DOHH2 (cell line): ENCODE results near the gene CCL22.

ENCODE experiments used
- H3F3A ChIP-seq: fragments of 200-600 bp; sonication (generic), shearing (Covaris generic); 2 replicates; pipeline ENCODE4 v1.6.0; 2016; ENCODE audit warnings: antibody characterized with exemption, mild to moderate bottlenecking; ENCODE audit not compliant: control insufficient read depth, insufficient read depth
- H3K27ac ChIP-seq: fragments of 200-600 bp; sonication (generic); 2 replicates; pipeline ENCODE4 v1.5.1; 2014; ENCODE audit warnings: low read depth, mild to moderate bottlenecking, low read length, moderate library complexity
- H3K27me3 ChIP-seq: fragments of 200-600 bp; sonication (generic); 2 replicates; pipeline ENCODE4 v1.6.1; 2014; ENCODE audit warnings: mild to moderate bottlenecking, low read length, mixed read lengths; ENCODE audit not compliant: control insufficient read depth
- H3K36me3 ChIP-seq: fragments of 200-600 bp; sonication (generic); 2 replicates; pipeline ENCODE4 v1.6.1; 2014; ENCODE audit warnings: mild to moderate bottlenecking, low read length, moderate library complexity, mixed read lengths; ENCODE audit not compliant: control insufficient read depth
- H3K4me1 ChIP-seq: fragments of 200-600 bp; sonication (generic); 2 replicates; pipeline ENCODE4 v1.6.1; 2014; ENCODE audit warnings: mild to moderate bottlenecking, low read length, mixed read lengths; ENCODE audit not compliant: control insufficient read depth
- H3K4me2 ChIP-seq: fragments of 200-600 bp; sonication (generic); 2 replicates; pipeline ENCODE4 v1.6.0; 2014; ENCODE audit warnings: mild to moderate bottlenecking, low read length, moderate library complexity
- H3K4me3 ChIP-seq: fragments of 200-600 bp; sonication (generic); 2 replicates; pipeline ENCODE4 v1.5.1; 2014; ENCODE audit warnings: mild to moderate bottlenecking, low read length, mixed read lengths
- H3K79me2 ChIP-seq: fragments of 200-600 bp; sonication (generic); 2 replicates; pipeline ENCODE4 v1.6.1; 2014; ENCODE audit warnings: mild to moderate bottlenecking, low read length, mixed read lengths; ENCODE audit not compliant: control insufficient read depth
- H3K9me2 ChIP-seq: fragments of 200-600 bp; sonication (generic); replicated peaks from 2 replicates; pipeline ENCODE4 v1.6.1; 2014; ENCODE audit warnings: mild to moderate bottlenecking, low read length, mixed read lengths; ENCODE audit not compliant: control insufficient read depth
- H3K9me3 ChIP-seq: fragments of 200-600 bp; sonication (generic); 2 replicates; pipeline ENCODE4 v1.6.1; 2014; ENCODE audit warnings: antibody characterized with exemption, low read length, mixed read lengths; ENCODE audit not compliant: control insufficient read depth, insufficient read depth
- H4K20me1 ChIP-seq: fragments of 200-600 bp; sonication (generic); 2 replicates; pipeline ENCODE4 v1.6.0; 2014; ENCODE audit warnings: low read depth, mild to moderate bottlenecking, antibody characterized with exemption, low read length, moderate library complexity; ENCODE audit not compliant: control insufficient read depth, insufficient read depth
- CTCF ChIP-seq: fragments of 200-600 bp; sonication (generic); IDR thresholded peaks from one replicate; pipeline ENCODE4 v1.5.1; 2014; ENCODE audit warnings: antibody characterized with exemption, mild to moderate bottlenecking, low read depth, low read length; ENCODE audit not compliant: poor library complexity, severe bottlenecking
- EZH2phosphoT487 ChIP-seq: fragments of 200-600 bp; sonication (generic); IDR thresholded peaks from 2 replicates; pipeline ENCODE4 v1.6.1; 2017; ENCODE audit warnings: borderline replicate concordance, mild to moderate bottlenecking, antibody characterized with exemption, low read length, moderate library complexity, mixed read lengths

CCL22 gene

GRCh38 chr16:57318240-57318970 lies 40.2 kb upstream of the CCL22 start:
- H4K20me1 ChIP-seq: no peaks in the 10 kb centered on the region

GRCh38 chr16:57319646-57320045 lies 38.9 kb upstream of the CCL22 start:
- Histone ChIP-seq H3K9me3 (no peaks in the 10 kb centered on the region), H3K4me1 (peaks cover 3% of the 10 kb centered on the region; the same call in 1 of the 2 replicates), H4K20me1 (no peaks in the 10 kb centered on the region), H3K36me3 (no peaks in the 10 kb centered on the region), H3K27me3 (peaks cover 2% of the 10 kb centered on the region; the same call in 1 of the 2 replicates), H3K27ac (no peak overlapping the region), H3K4me3 (no peak overlapping the region), H3K9me2 (no peaks in the 10 kb centered on the region), H3K4me2 (no peak overlapping the region), H3F3A (no peaks in the 10 kb centered on the region), H3K79me2 (no peaks in the 10 kb centered on the region)
- TF ChIP-seq CTCF: no peak
- no peak for TF ChIP-seq EZH2phosphoT487

More at GRCh38 chr16:57318240-57318970, 40.2 kb upstream of the CCL22 start:
- no peaks in the 10 kb centered on the region for H3F3A ChIP-seq
- H3K79me2 ChIP-seq: no peaks in the 10 kb centered on the region
- H3K9me2 ChIP-seq: no peaks in the 10 kb centered on the region
- peaks cover 7% of the 10 kb centered on the region; the same call in 1 of the 2 replicates for H3K27me3 ChIP-seq
- peaks cover 6% of the 10 kb centered on the region; the same call in 1 of the 2 replicates for H3K4me1 ChIP-seq
- H3K36me3 ChIP-seq: no peaks in the 10 kb centered on the region
- no peak for TF ChIP-seq EZH2phosphoT487
- no peak for TF ChIP-seq CTCF
- no peak overlapping the region for H3K27ac ChIP-seq
- no peaks in the 10 kb centered on the region for H3K9me3 ChIP-seq
- no peak overlapping the region for H3K4me2 ChIP-seq
- H3K4me3 ChIP-seq: no peak overlapping the region

- H3K4me3 ChIP-seq: no peak overlapping the region
- no peaks in the 10 kb centered on the region for H4K20me1 ChIP-seq
- H3K4me1 ChIP-seq: no peaks in the 10 kb centered on the region
- peaks cover 10% of the 10 kb centered on the region for H3K27me3 ChIP-seq
- TF ChIP-seq EZH2phosphoT487 (no peak), CTCF (no peak)
- H3K4me2 ChIP-seq: no peak overlapping the region
- H3K9me3 ChIP-seq: no peaks in the 10 kb centered on the region
- H3K9me2 ChIP-seq: no peaks in the 10 kb centered on the region
- H3K36me3 ChIP-seq: no peaks in the 10 kb centered on the region
- H3K27ac ChIP-seq: no peak overlapping the region
- no peaks in the 10 kb centered on the region for H3F3A ChIP-seq
- H3K79me2 ChIP-seq: no peaks in the 10 kb centered on the region
These were observed 33.8 kb upstream of the CCL22 start for GRCh38 chr16:57324749-57325148.
